HEK293 (cell line): ENCODE measurements around the gene CDK17.

Experiments used
- CTCF ChIA-PET: fragments of 350-600 bp; formaldehyde crosslinking; extraction: SDS; loops from one replicate; lab custom pipeline; 2021; ENCODE audit warnings: antibody characterized with exemption; lab: Yijun Ruan, JAX
- POLR2A ChIA-PET: fragments of 300-600 bp; formaldehyde crosslinking; extraction: SDS; loops from one replicate; lab custom pipeline; 2020; ENCODE audit warnings: antibody characterized with exemption, inconsistent platforms; lab: Yijun Ruan, JAX
- H3K27ac ChIP-seq: fragments of 200-500 bp; sonication (Bioruptor generic); 2 replicates; pipeline ENCODE4 v1.5.1; 2014; ENCODE audit warnings: low read depth, low read length, control low read depth, inconsistent platforms; ENCODE audit errors: extremely low read depth
- H3K36me3 ChIP-seq, 2 experiments: fragments of 200-500 bp in 1 of 2; sonication (Bioruptor generic) in 1 of 2; 1 replicate in 1 of 2; 2 replicates in 1 of 2; pipeline ENCODE4 v1.5.1; 2014 to 2017; ENCODE audit warnings: inconsistent platforms in 2 of 2, low read length in 2 of 2; ENCODE audit not compliant: control insufficient read depth in 2 of 2, insufficient read depth in 1 of 2
- H3K4me1 ChIP-seq: fragments of 200-500 bp; sonication (Bioruptor generic); 2 replicates; pipeline ENCODE4 v1.5.1; 2014; ENCODE audit warnings: mild to moderate bottlenecking, low read length, inconsistent platforms; ENCODE audit not compliant: control insufficient read depth, insufficient read depth
- H3K4me3 ChIP-seq: 2 replicates; pipeline ENCODE4 v1.5.1; 2011; ENCODE audit warnings: low read depth, mild to moderate bottlenecking, control low read depth, low read length, moderate library complexity
- H3K9me3 ChIP-seq: fragments of 200-500 bp; sonication (Bioruptor generic); 2 replicates; pipeline ENCODE4 v1.5.1; 2014; ENCODE audit warnings: low read depth, low read length, inconsistent platforms; ENCODE audit not compliant: control insufficient read depth, insufficient read depth
- MYNN ChIP-seq: fragments of 450-650 bp; formaldehyde crosslinking; IDR thresholded peaks from 2 replicates; pipeline ENCODE4 v1.5.1; 2016; ENCODE audit warnings: missing biosample characterization, missing genetic modification characterization, borderline replicate concordance
- OSR2 ChIP-seq: fragments of 450-650 bp; formaldehyde crosslinking; IDR thresholded peaks from 2 replicates; pipeline ENCODE4 v1.5.1; 2016; ENCODE audit warnings: missing biosample characterization, missing genetic modification characterization
- SCRT1 ChIP-seq: fragments of 450-650 bp; formaldehyde crosslinking; IDR thresholded peaks from 2 replicates; pipeline ENCODE4 v1.5.1; 2016; ENCODE audit warnings: missing biosample characterization, missing genetic modification characterization, borderline replicate concordance
- ZBTB17 ChIP-seq: fragments of 450-650 bp; formaldehyde crosslinking; IDR thresholded peaks from 2 replicates; pipeline ENCODE4 v1.5.1; 2016; ENCODE audit warnings: missing biosample characterization, missing genetic modification characterization
- ZEB2 ChIP-seq: fragments of 450-650 bp; formaldehyde crosslinking; IDR thresholded peaks from 2 replicates; pipeline ENCODE4 v1.5.1; 2016; ENCODE audit warnings: missing biosample characterization, missing genetic modification characterization
- ZNF114 ChIP-seq: fragments of 450-650 bp; formaldehyde crosslinking; IDR thresholded peaks from 2 replicates; pipeline ENCODE4 v1.5.0; 2017; ENCODE audit warnings: missing biosample characterization, missing genetic modification characterization
- ZNF169 ChIP-seq: fragments of 450-650 bp; formaldehyde crosslinking; IDR thresholded peaks from 2 replicates; pipeline ENCODE4 v1.5.1; 2016; ENCODE audit warnings: missing biosample characterization, missing genetic modification characterization
- ZNF221 ChIP-seq: fragments of 450-650 bp; formaldehyde crosslinking; IDR thresholded peaks from 2 replicates; pipeline ENCODE4 v1.5.1; 2017; ENCODE audit warnings: missing biosample characterization, missing genetic modification characterization, borderline replicate concordance
- ZNF664 ChIP-seq: fragments of 450-650 bp; formaldehyde crosslinking; IDR thresholded peaks from 2 replicates; pipeline ENCODE4 v1.5.1; 2016; ENCODE audit warnings: missing biosample characterization, missing genetic modification characterization
- ZNF776 ChIP-seq: fragments of 450-650 bp; formaldehyde crosslinking; IDR thresholded peaks from 2 replicates; pipeline ENCODE4 v1.5.0; 2017; ENCODE audit warnings: missing biosample characterization, missing genetic modification characterization, borderline replicate concordance
- ZNF777 ChIP-seq: fragments of 450-650 bp; formaldehyde crosslinking; IDR thresholded peaks from 2 replicates; pipeline ENCODE4 v1.5.1; 2017; ENCODE audit warnings: missing biosample characterization, missing genetic modification characterization, borderline replicate concordance
- ZNF843 ChIP-seq: fragments of 450-650 bp; formaldehyde crosslinking; IDR thresholded peaks from 2 replicates; pipeline ENCODE4 v1.5.1; 2016; ENCODE audit warnings: missing biosample characterization, missing genetic modification characterization
- TF ChIP-seq, protein P1 (sequence below): fragments of 450-650 bp; formaldehyde crosslinking; IDR thresholded peaks from 2 replicates; pipeline ENCODE4 v1.5.1; 2016; ENCODE audit warnings: missing biosample characterization, missing genetic modification characterization
- TF ChIP-seq, protein P2 (sequence below): fragments of 450-650 bp; formaldehyde crosslinking; IDR thresholded peaks from 2 replicates; pipeline ENCODE4 v1.5.1; 2016; ENCODE audit warnings: missing biosample characterization, missing genetic modification characterization
- TF ChIP-seq, protein P3 (sequence below): fragments of 450-650 bp; formaldehyde crosslinking; IDR thresholded peaks from 2 replicates; pipeline ENCODE4 v1.5.1; 2016; ENCODE audit warnings: missing biosample characterization, missing genetic modification characterization, low read depth
- TF ChIP-seq, protein P4 (sequence below): fragments of 450-650 bp; formaldehyde crosslinking; IDR thresholded peaks from 2 replicates; pipeline ENCODE4 v1.5.1; 2016; ENCODE audit warnings: missing biosample characterization, missing genetic modification characterization

The CDK17 gene

DNA sequence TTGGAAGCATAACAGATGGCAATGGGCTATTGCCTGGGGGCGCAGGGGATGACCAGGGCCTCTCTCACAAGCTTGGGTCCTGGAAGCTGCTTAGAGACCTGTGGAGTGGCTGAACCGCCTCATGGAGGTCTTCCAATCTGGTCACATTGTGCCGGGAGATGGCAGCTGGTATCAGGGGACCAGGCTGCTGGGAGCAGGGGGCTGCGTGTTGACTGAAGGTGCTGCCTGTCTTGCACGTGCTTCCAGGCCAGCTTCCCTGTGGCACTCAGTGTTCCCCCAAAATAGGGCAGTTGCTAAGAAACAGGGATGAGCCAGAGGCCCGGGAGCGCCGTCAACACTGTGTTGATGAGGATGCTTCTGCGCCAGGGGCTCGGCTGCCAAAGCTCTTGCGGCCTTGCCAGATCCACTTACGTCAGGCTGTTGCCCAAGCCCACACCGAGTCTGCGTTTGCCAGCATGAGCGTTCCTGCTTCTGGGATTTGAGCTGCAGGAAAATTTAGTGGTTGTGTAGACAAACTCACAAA, 166.2 kb downstream of the CDK17 start (continued):
- TF ChIP-seq, protein P1, sequence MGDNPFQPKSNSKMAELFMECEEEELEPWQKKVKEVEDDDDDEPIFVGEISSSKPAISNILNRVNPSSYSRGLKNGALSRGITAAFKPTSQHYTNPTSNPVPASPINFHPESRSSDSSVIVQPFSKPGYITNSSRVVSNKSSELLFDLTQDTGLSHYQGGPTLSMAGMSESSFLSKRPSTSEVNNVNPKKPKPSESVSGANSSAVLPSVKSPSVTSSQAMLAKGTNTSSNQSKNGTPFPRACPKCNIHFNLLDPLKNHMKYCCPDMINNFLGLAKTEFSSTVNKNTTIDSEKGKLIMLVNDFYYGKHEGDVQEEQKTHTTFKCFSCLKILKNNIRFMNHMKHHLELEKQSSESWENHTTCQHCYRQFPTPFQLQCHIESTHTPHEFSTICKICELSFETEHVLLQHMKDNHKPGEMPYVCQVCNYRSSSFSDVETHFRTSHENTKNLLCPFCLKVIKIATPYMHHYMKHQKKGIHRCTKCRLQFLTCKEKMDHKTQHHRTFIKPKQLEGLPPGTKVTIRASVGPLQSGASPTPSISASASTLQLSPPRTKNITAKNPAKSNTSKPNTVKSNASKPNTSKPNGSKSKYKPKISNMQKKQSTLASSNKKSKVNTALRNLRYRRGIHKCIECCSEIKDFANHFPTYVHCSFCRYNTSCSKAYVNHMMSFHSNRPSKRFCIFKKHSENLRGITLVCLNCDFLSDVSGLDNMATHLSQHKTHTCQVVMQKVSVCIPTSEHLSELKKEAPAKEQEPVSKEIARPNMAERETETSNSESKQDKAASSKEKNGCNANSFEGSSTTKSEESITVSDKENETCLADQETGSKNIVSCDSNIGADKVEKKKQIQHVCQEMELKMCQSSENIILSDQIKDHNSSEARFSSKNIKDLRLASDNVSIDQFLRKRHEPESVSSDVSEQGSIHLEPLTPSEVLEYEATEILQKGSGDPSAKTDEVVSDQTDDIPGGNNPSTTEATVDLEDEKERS (tag by site-specific recombination) = no peak

DNA sequence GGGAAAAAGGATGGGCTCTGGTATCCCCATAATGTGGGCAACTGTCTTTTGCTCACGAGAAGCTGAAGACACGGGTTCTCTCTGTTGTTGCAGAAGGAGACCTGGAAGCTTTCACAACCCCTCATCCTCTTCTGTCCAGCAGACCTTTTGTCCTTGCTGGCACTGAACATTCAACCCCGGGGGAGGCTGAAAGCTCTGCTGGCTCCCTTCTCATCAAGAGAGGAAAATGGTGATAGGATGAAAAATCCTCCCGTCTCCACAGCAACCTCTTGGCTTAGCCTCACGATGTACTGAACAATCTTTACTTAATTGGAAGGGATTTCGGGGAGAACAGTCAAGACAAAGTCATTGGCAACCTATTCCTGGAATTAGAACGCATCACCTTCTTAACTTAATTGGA, 167.1 kb downstream of the CDK17 start:
- no peaks in the 10 kb centered on the region for H3K4me1 ChIP-seq
- TF ChIP-seq ZNF776 (tag by site-specific recombination) (no peak), ZNF777 (tag by site-specific recombination) (no peak), ZNF843 (tag by site-specific recombination) (no peak)
- TF ChIP-seq, protein P2, sequence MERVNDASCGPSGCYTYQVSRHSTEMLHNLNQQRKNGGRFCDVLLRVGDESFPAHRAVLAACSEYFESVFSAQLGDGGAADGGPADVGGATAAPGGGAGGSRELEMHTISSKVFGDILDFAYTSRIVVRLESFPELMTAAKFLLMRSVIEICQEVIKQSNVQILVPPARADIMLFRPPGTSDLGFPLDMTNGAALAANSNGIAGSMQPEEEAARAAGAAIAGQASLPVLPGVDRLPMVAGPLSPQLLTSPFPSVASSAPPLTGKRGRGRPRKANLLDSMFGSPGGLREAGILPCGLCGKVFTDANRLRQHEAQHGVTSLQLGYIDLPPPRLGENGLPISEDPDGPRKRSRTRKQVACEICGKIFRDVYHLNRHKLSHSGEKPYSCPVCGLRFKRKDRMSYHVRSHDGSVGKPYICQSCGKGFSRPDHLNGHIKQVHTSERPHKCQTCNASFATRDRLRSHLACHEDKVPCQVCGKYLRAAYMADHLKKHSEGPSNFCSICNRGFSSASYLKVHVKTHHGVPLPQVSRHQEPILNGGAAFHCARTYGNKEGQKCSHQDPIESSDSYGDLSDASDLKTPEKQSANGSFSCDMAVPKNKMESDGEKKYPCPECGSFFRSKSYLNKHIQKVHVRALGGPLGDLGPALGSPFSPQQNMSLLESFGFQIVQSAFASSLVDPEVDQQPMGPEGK (tag by site-specific recombination) = no peak
- H3K36me3 ChIP-seq = no peaks in the 10 kb centered on the region
- POLR2A ChIA-PET = no interaction called here
- CTCF ChIA-PET = interaction anchor here (0.9 kb wide), 1 partner anchor 18 kb away, joined by 3 read pairs; no protein-coding TSS in a partner anchor
- no peaks in the 10 kb centered on the region for H3K9me3 ChIP-seq
- H3K4me3 ChIP-seq = no peak overlapping the region
- H3K27ac ChIP-seq = no peak overlapping the region

DNA sequence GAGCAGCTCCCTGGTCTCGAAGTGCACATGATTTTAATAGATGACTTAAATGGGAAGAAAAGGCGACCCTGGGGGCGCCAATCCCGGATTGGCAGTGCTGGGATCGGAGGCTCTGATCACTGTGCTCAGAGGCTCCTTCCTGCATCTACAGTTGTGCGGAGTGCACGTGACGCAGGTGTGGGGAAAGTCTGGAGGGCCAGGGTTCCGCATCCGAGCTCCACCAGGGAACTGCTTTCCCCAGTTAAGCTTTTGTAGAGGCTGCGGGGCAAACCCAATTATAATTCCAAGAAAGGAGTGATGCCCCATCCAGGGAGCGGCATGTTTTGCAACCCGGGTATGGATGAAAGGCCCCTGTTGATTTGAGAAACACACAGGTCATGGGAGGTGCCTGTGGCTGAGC, 169.6 kb downstream of the CDK17 start:
- TF ChIP-seq ZNF114 (tag by site-specific recombination) (no peak), ZNF221 (no peak), ZNF169 (tag by site-specific recombination) (no peak), SCRT1 (tag by site-specific recombination) (no peak)
- TF ChIP-seq, protein P3, sequence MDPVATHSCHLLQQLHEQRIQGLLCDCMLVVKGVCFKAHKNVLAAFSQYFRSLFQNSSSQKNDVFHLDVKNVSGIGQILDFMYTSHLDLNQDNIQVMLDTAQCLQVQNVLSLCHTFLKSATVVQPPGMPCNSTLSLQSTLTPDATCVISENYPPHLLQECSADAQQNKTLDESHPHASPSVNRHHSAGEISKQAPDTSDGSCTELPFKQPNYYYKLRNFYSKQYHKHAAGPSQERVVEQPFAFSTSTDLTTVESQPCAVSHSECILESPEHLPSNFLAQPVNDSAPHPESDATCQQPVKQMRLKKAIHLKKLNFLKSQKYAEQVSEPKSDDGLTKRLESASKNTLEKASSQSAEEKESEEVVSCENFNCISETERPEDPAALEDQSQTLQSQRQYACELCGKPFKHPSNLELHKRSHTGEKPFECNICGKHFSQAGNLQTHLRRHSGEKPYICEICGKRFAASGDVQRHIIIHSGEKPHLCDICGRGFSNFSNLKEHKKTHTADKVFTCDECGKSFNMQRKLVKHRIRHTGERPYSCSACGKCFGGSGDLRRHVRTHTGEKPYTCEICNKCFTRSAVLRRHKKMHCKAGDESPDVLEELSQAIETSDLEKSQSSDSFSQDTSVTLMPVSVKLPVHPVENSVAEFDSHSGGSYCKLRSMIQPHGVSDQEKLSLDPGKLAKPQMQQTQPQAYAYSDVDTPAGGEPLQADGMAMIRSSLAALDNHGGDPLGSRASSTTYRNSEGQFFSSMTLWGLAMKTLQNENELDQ = no peak
- Histone ChIP-seq H3K36me3 (peaks cover 0 to 4% of the 10 kb centered on the region in 2 experiments; a peak in 1 of 3 replicates), H3K4me1 (no peaks in the 10 kb centered on the region), H3K9me3 (no peaks in the 10 kb centered on the region), H3K4me3 (no peak overlapping the region), H3K27ac (no peak overlapping the region)
- POLR2A ChIA-PET = no interaction called here
- CTCF ChIA-PET = interaction anchor here (0.8 to 1.6 kb wide), 2 partner anchors 15 to 61 kb away, joined by 4 to 6 read pairs; no protein-coding TSS in a partner anchor

DNA sequence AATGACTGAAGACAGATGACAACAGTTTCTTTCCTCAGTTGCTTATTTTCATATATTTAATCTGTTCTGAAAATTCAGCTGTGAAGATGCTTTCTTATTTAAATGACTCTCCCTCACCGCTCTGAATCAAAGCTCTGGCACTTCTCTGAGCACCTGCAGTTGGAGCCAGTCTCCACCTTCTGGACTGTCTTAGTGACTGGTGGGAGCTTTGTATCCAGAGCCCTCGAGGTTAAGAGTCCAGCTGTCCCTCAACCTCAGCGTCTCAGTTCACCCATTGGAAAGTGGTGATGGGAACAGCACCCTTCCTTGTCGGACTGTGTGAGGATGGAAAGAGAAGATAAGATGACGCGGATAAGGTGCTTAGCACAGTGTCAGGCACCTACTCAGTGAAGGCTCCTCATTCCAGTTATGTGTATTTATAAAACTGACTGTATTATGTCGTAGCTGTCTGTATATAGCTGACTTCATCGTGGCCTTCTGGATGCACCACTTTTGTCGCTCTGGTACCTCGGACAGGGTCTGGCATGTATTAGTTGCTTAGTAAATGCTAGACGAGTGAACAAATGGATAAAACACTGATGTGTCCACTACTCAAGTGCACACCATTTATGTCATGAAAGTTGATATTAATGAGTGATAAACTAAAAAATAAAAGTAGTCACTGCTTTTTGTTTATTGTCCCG, 171.5 kb downstream of the CDK17 start:
- TF ChIP-seq, protein P4, sequence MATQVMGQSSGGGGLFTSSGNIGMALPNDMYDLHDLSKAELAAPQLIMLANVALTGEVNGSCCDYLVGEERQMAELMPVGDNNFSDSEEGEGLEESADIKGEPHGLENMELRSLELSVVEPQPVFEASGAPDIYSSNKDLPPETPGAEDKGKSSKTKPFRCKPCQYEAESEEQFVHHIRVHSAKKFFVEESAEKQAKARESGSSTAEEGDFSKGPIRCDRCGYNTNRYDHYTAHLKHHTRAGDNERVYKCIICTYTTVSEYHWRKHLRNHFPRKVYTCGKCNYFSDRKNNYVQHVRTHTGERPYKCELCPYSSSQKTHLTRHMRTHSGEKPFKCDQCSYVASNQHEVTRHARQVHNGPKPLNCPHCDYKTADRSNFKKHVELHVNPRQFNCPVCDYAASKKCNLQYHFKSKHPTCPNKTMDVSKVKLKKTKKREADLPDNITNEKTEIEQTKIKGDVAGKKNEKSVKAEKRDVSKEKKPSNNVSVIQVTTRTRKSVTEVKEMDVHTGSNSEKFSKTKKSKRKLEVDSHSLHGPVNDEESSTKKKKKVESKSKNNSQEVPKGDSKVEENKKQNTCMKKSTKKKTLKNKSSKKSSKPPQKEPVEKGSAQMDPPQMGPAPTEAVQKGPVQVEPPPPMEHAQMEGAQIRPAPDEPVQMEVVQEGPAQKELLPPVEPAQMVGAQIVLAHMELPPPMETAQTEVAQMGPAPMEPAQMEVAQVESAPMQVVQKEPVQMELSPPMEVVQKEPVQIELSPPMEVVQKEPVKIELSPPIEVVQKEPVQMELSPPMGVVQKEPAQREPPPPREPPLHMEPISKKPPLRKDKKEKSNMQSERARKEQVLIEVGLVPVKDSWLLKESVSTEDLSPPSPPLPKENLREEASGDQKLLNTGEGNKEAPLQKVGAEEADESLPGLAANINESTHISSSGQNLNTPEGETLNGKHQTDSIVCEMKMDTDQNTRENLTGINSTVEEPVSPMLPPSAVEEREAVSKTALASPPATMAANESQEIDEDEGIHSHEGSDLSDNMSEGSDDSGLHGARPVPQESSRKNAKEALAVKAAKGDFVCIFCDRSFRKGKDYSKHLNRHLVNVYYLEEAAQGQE (tag by site-specific recombination) = peak; percentile 60
- TF ChIP-seq ZEB2 (tag by site-specific recombination) (no peak), ZBTB17 (tag by site-specific recombination) (no peak), OSR2 (no peak), MYNN (tag by site-specific recombination) (no peak), ZNF664 (tag by site-specific recombination) (0 out of 2 replicates have a peak, but pooled peaks have one; percentile 13)
- TF ChIP-seq, all 188 proteins: peak for 2
- no peak overlapping the region for H3K4me3 ChIP-seq
- peaks cover 0 to 11% of the 10 kb centered on the region in 2 experiments; a peak in 1 of 3 replicates for H3K36me3 ChIP-seq
- ChIA-PET CTCF (interaction anchor here (0.7 to 1.0 kb wide), 2 partner anchors 14 to 288 kb away, joined by 4 to 5 read pairs; no protein-coding TSS in a partner anchor), POLR2A (no interaction called here)
- H3K4me1 ChIP-seq = no peaks in the 10 kb centered on the region
- no peak overlapping the region for H3K27ac ChIP-seq
- H3K9me3 ChIP-seq = no peaks in the 10 kb centered on the region
